Non-pigmented ciliary epithelial cell (primary cell): Measurements from ENCODE around the gene MRPL1.
"Not testable (repeated sequence)": the region's sequence is repeated elsewhere in the genome, so short reads cannot be mapped to it uniquely, and the experiment has no call there.

ENCODE experiments used
- DNase-seq: peaks from one replicate; pipeline ENCODE4 v3.0.0-alpha.2; 2010; ENCODE audit warnings: low read depth

MRPL1 gene

DNA sequence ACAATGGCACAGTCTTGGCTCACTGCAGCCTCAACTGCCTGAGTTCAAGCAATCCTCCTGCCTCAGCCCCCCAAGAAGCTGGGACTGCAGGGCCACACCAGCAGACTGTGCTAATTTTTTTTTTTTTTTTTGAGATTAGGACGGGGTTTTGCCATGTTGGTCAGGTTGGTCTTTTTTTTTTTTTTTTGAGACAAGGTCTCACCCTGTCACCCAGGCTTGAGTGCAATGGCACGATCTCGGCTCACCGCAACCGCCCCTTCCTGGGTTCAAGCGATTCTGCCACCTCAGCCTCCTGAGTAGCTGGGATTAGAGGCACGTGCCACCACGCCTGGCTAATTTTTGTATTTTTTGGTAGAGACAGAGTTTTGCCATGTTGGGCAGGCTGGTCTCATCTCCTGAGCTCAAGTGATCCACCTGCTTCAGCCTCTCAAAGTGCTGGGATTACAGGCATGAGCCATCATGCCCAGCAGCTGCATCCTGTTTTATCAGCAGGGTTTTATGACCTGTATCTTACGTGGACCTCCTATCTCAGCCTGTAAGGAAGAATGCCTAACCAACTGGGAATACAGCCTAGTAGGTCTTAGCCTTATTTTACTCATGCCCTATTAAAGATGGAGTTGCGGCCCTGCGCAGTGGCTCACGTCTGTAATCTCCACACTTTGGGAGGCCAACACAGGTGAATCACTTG, 13.2 kb upstream of the MRPL1 start:
- no peak for DNase-seq

DNA sequence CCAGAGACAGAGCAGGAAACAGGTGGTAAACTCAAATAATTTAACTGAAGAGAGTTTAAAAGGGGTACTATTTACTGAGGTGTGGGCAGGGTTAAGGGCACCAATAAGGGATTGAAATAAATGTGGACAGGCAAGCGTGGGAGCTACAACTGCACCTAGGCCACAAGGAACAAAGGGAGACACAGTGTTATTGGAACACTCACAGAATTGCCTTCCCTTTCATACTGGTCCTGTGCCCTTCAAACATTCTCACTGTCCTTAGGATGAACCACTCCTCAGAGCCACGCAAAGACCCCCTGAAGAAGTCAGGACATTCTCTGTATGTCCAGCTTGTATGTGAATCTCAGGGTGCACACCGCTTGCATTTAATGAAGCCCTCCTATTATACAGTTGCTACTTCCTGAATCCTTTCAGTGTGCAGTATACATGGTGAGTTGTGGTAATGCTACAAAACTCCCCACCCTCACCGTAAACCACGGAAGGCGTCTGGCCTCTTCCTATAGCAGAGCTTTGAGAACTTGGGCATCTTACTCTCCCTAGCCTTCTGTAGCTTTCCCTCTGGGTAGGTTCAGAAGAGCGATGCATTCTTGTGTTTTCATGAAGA, 9.6 kb upstream of the MRPL1 start:
- no peak for DNase-seq

DNA sequence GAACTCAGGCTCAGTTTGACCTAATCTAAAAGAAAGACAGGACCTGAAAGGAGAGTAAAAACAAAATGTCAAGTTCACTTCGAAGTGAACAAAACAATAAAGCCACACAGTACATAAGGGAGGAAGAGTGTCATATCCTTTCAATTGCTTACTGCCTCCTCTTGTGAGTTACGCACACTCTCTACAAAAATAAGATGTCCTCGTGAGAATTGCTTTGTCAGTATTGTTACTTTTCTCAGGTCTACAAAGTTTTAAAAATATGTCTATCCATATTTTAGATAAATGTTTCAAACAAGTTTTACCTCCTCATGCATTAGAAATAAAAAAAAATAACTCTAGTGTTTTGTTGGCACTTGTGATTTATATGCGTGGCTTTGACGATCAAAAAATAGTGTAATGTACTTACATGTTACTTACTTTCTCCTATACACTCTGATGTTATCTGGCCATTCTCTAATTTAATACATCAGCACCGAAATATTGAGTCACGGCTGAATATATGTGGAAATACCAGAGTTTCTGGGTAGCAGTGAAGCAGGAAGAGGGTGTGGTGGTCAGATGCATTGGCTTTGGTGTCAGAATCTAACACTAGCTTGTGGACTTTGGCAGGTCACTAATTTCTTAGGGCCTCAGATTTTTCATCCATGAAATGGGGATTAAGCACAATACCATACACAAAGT, 8.1 kb upstream of the MRPL1 start:
- no peak for DNase-seq

DNA sequence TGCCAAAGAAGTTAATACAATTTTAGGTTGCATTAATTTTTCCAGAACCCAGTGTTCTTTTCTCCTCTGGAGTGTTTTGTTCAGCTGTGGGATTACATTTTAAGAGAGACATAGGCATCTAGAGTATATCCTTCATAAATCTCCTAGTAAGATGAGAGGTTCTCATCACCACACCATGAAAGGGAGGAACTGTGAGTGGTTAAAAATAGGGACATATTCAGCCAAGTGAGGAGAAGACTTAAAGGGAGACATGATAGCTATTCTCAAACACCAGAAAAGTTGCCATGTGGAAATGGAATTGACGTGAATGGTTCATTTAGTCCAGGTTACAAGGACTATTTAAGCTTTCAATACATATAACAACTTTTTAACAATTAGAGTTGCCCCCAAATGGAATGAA, 6.5 kb upstream of the MRPL1 start:
- no peak for DNase-seq

DNA sequence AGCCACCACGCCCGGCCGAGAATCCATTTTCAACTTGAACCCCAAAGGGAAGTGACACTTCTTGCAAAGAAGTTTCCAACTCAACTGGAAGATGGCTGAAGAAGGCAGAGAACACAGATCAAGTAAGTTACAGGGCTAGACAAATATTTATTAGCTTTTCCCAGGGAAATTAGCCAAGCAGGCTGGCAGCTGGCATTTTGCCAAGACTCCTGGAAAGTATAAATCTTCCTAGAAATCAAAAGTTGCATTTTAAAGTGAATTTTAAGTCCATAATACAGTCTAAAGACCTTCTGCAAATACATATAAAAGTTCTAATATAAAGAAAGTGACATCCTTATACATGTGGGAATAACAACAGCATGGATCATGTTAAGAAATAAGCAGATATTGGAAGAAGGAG, 3.4 kb upstream of the MRPL1 start:
- DNase-seq, result no peak

DNA sequence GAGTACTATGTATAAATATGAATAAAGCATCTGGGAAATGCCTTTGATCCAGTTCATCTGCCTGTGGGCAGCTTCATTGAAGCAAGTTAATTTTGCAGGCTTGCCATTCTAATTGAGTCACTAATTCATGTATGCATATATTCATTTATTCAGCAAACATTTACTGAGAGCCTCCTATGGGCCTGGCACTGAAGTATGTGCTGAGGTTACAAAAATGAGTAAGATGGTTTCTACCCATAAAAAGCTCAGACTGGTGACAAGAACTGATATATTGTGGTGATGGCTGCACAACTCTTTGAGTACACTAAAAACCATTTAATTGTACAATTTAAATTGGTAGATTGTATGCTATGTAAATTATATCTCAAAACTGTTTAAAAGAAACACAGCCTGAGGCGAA, 1.1 kb upstream of the MRPL1 start:
- no peak for DNase-seq

DNA sequence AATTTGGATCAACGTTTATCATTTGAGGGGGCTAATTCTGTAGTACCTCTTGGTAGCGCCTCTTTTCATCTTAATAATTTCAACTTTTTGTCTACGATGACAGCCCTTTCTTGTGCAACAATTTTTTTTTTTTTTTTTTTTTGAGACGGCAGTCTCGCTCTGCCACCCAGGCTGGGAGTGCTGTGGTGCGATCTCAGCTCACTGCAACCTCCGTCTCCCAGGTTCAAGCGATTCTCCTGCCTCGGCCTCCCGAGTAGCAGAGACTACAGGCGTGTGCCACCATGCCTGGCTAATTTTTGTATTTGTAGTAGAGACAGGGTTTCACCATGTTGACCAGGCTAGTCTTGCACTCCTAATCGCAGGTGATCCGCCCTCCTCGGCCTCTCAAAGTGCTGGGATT, 711 bp downstream of the MRPL1 start:
- DNase-seq, result not testable (repeated sequence)

DNA sequence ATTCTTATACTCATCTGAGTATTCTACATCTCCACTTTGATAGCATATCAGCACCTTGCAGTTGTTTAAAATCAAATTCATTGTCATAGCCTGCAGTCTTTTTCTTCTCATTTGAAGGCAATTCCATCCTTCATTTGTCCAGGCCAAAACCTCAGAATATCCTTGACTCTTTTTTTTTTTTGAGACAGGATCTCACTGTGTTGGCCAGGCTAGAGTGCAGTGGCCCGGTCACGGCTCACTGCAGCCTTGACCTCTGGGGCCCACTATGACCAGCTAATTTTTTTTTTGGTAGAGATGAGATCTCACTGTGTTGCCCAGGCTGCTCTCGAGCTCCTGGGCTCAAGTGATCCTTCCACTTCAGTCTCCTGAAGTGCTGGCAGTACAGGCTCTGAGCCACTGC, 2.6 kb downstream of the MRPL1 start:
- no peak for DNase-seq

DNA sequence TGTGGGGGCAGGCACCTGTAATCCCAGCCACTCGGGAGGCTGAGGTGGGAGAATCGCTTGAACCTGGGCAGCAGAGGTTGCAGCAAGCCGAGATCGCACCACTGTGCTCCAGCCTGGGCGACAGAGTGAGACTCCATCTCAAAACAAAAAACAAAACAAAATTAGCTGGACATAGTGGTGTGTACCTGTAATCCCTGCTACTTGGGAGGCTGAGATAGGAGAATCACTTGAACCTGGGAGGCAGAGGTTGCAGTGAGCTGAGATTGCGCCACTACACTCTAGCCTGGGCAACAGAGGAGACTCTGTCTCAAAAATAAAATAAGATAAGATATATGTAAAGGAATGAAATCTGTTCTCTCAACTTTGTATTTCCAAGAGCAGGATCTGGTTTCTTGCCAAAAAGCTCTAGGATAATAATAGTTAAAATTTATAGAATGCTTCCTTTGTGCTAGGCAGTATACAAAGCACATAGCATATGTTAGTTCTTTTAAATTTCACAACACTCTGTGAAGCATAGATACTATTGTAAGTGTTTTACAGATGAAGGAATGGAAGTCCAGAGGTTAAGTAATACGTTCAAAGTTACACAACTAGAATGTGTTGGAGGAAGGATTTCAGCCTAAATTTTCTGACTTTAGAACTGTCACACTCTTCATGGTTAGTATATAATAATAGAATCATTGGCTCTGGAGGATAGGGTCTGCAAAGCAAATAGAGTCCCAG, 10.3 kb downstream of the MRPL1 start:
- DNase-seq, result no peak

DNA sequence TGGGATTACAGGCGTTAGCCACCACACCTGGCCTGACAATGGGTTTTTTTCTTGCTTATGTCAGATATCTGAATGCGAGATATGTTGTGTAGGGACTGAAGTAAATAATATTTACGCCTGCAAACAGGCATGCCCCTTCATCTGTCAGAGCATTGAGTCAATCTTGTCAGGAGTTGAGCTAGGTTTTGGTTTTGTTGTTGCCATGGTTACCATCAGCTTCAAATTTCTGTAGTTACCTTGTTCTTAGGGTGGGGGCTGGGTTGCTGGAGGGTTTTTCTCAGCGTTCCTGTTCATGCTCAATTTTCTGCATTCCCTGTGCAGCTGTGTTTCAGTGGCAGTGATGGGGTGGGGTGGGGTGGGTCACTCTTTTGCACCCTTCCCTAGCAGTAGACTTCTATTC, 14.5 kb downstream of the MRPL1 start:
- no peak for DNase-seq

DNA sequence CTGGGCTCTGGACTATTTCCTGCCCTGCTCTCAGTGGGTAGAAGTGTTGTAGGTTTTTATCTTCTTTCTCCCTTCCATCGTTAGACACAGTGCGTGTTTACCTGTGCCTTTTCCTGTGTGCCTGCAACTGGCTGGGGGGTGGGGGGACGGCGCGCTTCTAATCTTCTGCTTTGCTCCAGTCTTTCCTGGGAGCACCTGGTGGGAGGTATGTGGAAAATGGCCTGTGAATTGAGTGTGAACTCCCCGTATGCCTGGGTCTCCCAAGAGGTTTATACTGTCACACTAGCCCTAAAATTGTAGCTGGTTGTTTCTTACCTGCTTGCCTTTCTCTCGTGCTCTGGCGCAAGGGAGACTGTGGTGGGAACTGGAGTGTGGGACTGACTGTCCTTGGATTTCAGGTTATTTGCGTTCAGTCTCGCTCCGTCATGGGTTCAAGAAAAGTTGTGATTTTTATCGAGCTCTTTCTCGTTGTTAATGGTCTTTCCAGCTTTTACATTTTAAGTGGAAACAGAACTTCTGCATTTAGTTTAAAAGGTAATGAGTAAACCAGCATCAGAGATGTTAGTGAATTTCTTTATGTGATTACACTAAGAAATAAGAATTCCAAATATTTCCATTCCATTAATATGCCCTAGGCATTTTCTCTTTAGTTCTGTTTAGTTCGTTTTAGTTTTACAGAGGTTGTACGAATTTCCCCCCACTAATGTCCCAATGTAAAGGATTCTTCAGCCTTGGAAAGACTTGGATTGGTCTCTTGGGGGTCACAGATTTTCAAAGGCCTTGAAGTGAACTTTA, 15.3 kb downstream of the MRPL1 start:
- DNase-seq, result no peak

DNA sequence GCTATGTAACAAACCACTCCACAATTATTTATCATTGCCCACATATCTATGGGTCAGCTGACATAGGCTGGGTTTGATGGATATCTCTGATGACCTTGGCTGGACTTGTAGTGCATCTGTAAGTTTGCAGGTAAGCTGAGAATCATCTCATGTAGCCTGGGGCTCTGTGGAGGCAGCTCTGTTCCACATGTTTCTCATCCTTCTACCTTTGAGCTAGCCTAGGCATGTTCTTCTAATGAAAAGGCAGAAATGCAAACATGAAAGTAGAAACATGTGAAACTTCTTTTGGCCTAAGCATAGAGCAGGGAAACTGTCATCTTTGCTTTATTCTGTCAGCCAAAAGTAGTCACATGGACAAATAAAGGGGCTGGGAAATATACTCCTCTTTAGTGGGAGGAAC, 18.2 kb downstream of the MRPL1 start:
- no peak for DNase-seq

DNA sequence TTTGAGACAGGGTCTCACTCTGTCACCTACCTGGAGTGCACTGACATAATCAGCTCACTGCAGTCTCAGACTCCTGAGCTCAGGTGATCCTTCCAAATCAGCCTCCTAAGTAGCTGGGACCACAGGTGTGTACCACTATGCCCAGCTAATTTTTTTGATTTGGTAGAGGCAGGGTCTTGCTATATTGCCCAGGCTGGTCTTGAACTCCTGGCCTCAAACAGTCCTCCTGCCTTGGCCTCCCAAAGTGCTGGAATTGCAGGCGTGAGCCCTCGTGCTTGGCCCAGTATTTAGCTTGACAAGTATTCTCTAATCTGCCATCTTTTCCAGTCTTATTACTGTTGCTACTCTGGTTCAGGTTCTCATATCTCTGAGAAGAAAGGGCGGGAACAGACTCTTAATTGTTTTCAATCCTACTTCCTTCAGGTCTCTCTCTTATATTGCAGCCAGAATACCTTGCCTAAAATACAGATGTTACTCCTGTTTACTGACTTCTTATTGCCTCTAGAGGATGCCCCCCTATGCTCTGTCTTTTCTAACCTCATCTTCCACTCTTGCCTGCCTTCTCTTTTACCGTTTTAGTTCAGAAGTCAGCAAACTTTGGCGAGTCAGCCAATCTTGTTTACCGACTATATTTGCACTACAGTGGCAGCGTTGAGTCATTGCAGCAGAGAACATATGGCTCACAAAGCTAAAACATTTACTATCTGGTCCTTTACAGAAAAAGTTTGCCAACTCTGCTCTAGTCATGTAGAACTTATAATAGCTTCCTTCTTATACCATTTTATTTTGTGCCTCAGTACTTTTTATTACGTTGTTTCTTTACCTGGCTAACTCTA, 19.0 kb downstream of the MRPL1 start:
- DNase-seq, result no peak

DNA sequence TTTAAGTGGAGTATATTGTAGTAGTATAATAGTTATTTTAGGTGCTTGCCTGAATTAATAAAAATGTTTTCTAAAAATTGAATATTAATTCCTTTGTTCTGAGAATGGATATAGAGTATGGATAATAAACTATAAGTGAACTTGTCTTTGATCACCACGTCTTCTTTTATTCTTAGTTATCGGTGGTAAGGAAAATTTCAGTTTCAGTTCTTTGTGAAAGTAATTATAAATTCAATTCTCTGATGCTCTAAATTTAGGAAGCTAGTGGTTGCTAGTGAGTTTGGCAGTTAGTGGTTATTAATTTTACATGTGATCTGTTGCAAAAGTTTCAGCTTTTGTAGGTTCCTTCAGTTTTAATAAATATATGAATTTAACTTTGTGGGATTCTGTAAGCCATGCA, 30.8 kb downstream of the MRPL1 start:
- no peak for DNase-seq

DNA sequence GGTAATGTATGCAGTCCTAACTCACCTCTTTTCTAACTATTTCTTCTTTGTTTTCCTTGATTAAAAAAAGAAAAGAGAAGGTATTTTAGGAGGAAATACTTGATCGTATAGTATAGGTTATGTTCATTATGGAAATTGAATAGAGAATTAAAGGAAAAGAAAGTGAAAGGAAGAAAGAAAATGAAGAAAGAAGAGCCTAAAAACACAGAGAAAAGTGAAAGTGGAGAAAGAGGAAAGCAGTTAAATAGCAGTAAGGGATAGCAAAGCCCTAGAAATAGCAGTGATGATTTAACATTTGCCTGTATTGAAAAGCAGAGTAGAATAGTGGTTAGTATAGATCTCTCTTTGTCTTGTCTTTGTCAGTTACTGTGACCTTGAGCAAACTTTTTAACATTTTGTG, 37.0 kb downstream of the MRPL1 start:
- no peak for DNase-seq

DNA sequence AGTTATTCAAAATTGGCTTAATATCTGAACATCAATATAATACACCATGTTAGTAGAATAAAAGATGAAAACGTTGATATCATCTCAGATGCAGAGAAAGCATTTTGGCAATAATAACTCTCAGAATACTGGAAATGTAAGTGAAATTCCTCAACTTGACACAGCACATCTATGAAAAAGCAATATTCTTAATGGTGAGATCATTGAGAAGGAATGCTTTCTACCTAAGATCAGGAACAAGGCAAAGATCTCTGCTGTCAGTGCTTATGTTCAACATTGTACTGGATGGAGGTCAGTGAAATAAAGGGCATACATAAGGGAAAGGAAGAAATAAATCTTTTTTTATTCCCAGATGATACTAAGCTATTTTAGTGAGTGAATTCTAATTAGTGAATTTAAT, 40.6 kb downstream of the MRPL1 start:
- no peak for DNase-seq

DNA sequence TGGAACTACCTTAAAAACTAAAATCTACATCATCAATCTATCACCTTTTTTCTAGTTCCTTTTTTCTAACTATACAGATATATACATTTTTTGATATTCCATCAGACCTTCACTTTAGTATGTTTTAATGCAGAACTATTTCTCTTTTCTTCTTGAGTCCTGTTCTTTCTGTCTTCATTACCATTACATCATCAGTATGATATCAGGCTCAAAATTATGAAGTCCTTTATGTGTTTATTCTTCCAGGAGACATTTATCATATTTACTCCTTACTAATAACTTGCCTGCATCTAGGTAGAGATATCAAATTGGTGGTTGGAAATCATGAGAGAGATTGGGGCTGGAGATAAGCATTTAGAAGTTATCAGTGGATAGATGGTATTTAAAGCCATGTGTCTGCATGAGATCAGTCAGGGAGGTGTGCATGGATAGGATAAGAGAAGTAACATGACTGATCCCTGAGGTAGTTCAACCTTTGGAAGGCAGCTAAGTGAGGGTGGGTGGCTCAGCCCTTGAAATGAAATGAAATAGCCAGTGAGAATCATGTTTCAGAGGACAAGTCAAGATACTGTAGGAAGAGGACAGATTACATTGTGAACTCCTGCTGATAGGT, 43.1 kb downstream of the MRPL1 start:
- DNase-seq, result no peak

DNA sequence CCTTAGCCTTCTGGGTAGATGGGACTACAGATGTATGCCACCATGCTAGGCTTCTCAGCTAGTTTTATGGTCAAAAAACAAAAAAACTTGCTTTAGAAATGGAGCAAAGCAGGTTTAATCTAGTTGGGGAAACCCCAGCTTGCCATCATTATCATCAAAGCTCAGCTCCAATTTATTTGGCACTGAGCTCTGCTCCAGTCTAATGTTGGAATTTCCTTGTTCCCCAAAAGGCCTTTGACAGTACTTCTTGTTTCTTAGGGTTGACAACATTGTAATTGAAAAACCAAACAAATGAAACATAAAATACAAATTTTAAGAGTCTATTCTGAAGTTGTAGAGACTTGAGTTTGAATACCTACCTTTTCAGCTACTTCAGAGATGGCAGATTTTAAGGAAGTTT, 48.0 kb downstream of the MRPL1 start:
- no peak for DNase-seq

DNA sequence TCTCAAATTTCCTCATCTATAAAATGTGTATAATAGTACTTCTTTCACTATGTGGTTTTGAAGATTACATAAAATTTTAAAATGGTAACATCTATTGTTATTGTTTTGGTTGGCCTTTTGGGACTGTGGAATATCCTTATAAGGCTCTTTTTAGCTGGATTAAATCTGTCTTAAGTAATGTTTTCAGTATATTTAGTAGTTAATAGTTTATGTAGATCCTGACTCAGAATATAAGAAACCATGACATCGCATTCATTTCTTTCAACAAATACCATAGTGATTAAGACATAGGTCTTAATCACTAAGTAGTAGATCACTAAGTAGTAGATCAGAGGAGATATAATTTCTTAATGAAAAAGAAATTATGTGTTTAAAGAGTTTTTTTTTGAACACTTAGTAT, 48.5 kb downstream of the MRPL1 start:
- DNase-seq, result no peak

DNA sequence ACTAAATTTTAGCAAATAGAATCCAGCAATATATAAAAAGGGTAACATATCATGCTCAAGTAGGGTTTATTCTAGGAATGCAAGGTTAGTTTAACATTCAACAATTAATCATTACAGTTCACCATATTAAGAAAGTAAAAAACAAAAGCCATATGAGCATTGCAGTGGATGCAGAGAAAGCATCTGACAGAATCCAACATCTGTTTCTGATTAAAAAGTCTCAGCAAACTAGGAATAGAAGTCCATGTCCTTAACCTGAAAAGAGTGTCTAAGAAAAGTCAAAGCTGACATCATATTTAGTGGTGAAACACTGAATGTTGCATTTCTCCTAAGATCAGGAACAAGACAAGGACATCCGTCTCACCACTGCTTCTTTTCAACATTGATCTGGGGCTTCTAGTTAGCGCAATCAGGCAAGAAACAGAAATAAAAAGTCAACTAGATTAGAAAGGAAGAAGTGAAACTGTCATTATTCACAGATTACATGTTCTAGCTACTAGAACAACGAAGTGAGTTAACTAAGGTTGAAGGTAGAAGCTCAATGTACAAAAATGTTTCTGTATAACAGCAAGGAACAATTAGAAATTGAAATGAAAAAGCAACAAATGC, 49.3 kb downstream of the MRPL1 start:
- no peak for DNase-seq
